GM23248 (cell line): ENCODE data around the gene ELF1.

ENCODE experiments used
- EZH2 ChIP-seq: fragments of 200-600 bp; sonication (generic); IDR thresholded peaks from 2 replicates; pipeline ENCODE4 v1.6.1; 2018; ENCODE audit warnings: antibody characterized with exemption, mild to moderate bottlenecking; ENCODE audit not compliant: insufficient read depth, poor library complexity, severe bottlenecking
- EZH2phosphoT487 ChIP-seq: fragments of 200-600 bp; sonication (generic); IDR thresholded peaks from 2 replicates; pipeline ENCODE4 v1.6.1; 2018; ENCODE audit warnings: antibody characterized with exemption, moderate library complexity, mild to moderate bottlenecking, low read depth; ENCODE audit not compliant: insufficient read depth

GRCh38 chr13:41048640-41049039, 29.5 kb upstream of the ELF1 start:
- TF ChIP-seq EZH2 (no peak), EZH2phosphoT487 (no peak)
